Type B pancreatic cell (in vitro differentiated cells): ENCODE data around the gene STAG2. TPM values are rescaled to one million over a fixed set of nuclear protein-coding genes. Genes with fewer than 3 reads are reported as not detected.

Experiments
- DNase-seq: peaks from one replicate; pipeline ENCODE4 v3.0.0; 2021; ENCODE audit warnings: mixed read lengths; ENCODE audit not compliant: unreplicated experiment; ENCODE audit errors: extremely low spot score
- H3K27ac Mint-ChIP-seq: 2 replicates; pipeline ENCODE4 v1.8.0; 2021; ENCODE audit warnings: mild to moderate bottlenecking, mixed read lengths
- H3K27me3 Mint-ChIP-seq: 2 replicates; pipeline ENCODE4 v1.8.0; 2021; ENCODE audit warnings: mixed read lengths
- H3K36me3 Mint-ChIP-seq: 2 replicates; pipeline ENCODE4 v1.8.0; 2021; ENCODE audit warnings: mixed read lengths
- H3K4me1 Mint-ChIP-seq: one replicate; pipeline ENCODE4 v1.8.0; 2021; ENCODE audit warnings: mixed read lengths; ENCODE audit not compliant: unreplicated experiment
- H3K4me3 Mint-ChIP-seq: 2 replicates; pipeline ENCODE4 v1.8.0; 2021; ENCODE audit warnings: mild to moderate bottlenecking, mixed read lengths
- H3K9me3 Mint-ChIP-seq: 2 replicates; pipeline ENCODE4 v1.8.0; 2021; ENCODE audit warnings: mixed read lengths
- CTCF ChIP-seq: fragments of 200-600 bp; sonication (generic); conservative IDR thresholded peaks from 2 replicates; pipeline ENCODE4 v1.5.0; 2021; ENCODE audit warnings: antibody characterized with exemption, mild to moderate bottlenecking
- total RNA-seq: library from RNA; stranded (reverse); gene quantifications from 2 replicates; pipeline ENCODE4 v1.2.1, GENCODE V29; 2021; ENCODE audit warnings: low replicate concordance

The STAG2 gene
- total RNA-seq, 1 donor from 2014 or later, result 62.5 TPM

DNA sequence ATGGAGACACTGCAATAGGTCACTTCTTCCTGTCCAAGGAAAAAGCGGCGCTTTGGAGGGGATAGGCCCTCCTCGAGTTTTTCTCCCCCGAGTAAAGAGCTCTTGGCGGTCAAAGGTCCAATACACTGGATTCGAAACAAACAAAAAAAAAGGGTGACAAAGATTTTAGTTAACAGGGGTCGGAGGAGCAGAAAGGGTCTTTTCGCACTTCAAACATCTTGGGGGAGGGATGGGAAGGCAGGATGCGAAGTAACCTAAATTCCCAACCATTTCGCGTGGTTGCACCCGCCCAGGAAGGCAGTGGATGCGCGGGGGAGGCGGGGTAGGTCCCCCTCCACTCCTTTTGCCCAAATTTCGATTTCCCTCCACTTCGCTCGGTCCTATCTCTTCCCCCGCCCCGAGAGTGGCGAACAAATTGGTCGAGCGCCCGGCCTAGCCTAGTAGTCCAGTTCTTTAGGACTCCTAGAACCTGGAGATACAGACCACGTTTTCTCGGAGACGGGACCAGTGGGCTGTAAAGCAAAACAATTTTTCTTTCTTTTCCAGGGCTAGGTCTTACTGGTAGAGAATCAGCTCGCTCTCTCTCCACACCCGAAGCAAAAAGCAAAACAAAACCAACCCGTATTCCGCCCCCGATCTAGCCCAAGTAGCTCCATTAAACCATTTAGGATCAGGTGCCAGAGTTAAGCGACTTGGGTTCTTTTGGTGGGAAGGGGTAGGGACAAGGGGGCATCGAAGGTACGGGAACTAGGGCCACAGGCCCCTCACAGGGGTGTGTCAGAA is 2.0 kb upstream of the STAG2 start:
- H3K27ac Mint-ChIP-seq, result peak overlapping the region; percentile 99
- H3K27me3 Mint-ChIP-seq, result peaks cover 3% of the 10 kb centered on the region
- H3K9me3 Mint-ChIP-seq, result no peaks in the 10 kb centered on the region
- H3K4me3 Mint-ChIP-seq, result peak overlapping the region; percentile 93
- peaks cover 5% of the 10 kb centered on the region for H3K36me3 Mint-ChIP-seq
- DNase-seq, result no peak
- no peak for TF ChIP-seq CTCF
- H3K4me1 Mint-ChIP-seq, result peaks cover 4% of the 10 kb centered on the region

DNA sequence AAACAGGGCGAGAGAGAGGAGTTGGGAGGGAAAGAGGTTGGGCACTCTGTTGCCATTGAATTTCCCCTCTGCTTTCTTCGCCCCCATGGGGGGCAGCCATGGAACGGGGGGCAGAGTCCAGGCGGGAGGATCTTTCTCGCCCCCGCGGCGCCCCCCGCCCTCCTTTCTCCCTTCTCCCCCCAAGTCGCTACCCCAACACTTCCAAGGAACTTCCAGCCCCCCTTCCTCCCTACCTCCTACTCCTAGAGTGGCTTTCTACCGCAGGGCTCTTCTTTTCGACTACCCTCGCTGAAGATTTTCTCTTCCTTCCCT is 594 bp upstream of the STAG2 start:
- no peak for TF ChIP-seq CTCF
- Mint-ChIP-seq H3K4me3 (peak overlapping the region; percentile 93), H3K27ac (peak overlapping the region; percentile 99), H3K27me3 (peaks cover 3% of the 10 kb centered on the region), H3K9me3 (no peaks in the 10 kb centered on the region), H3K4me1 (peaks cover 7% of the 10 kb centered on the region), H3K36me3 (peaks cover 5% of the 10 kb centered on the region)
- DNase-seq, result no peak

GRCh38 chrX:123962006-123962467 is 531 bp downstream of the STAG2 start:
- Mint-ChIP-seq H3K9me3 (no peaks in the 10 kb centered on the region), H3K27me3 (peaks cover 3% of the 10 kb centered on the region), H3K27ac (peak overlapping the region; percentile 99), H3K36me3 (peaks cover 5% of the 10 kb centered on the region), H3K4me3 (peak overlapping the region; percentile 93), H3K4me1 (peaks cover 7% of the 10 kb centered on the region)
- no peak for TF ChIP-seq CTCF
- no peak for DNase-seq

- Mint-ChIP-seq H3K4me1 (peaks cover 7% of the 10 kb centered on the region), H3K4me3 (peak overlapping the region; percentile 93), H3K27me3 (peaks cover 3% of the 10 kb centered on the region), H3K27ac (peak overlapping the region; percentile 99), H3K9me3 (no peaks in the 10 kb centered on the region), H3K36me3 (peaks cover 5% of the 10 kb centered on the region)
- TF ChIP-seq CTCF, result no peak
- DNase-seq, result peak; percentile 83
These were observed 1.4 kb downstream of the STAG2 start for GRCh38 chrX:123962794-123963373.

GRCh38 chrX:123964156-123964834 is 2.8 kb downstream of the STAG2 start:
- Mint-ChIP-seq H3K4me3 (peak overlapping the region; percentile 93), H3K4me1 (peaks cover 7% of the 10 kb centered on the region), H3K27ac (peak overlapping the region; percentile 99), H3K36me3 (peaks cover 5% of the 10 kb centered on the region), H3K9me3 (no peaks in the 10 kb centered on the region), H3K27me3 (peaks cover 3% of the 10 kb centered on the region)
- no peak for TF ChIP-seq CTCF
- no peak for DNase-seq
